Astrocyte (in vitro differentiated cells and primary cell): ENCODE measurements around the gene LOXL4.

ENCODE experiments used
- EZH2 ChIP-seq: IDR thresholded peaks from 2 replicates; pipeline ENCODE4 v1.6.1; 2012; ENCODE audit warnings: mild to moderate bottlenecking, low read length, inconsistent platforms; ENCODE audit not compliant: insufficient read depth
- TF ChIP-seq, protein P1 (sequence below): IDR thresholded peaks from 2 replicates; pipeline ENCODE4 v1.5.1; 2011; ENCODE audit warnings: low read depth, mild to moderate bottlenecking, inconsistent platforms, low read length, moderate library complexity; ENCODE audit not compliant: insufficient read depth

DNA sequence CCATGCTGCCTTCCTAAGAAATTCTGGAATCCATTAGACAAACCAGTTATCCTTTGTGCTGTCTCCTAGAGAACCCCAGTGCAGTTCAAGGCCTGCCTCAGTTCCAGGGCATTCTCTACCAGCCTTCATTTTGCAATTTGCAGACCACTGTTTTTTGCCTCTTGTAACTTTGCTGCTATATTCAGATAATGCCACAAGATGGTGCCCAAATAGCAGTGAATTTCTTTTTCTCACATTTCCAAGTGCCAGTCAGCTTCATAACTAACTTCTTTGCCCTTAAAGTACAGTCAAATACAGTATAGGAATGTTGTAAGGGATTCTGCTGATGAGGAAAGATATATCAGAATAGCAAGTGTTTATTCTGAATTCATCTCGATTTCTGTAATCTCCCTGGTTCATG is 25.2 kb downstream of the LOXL4 start:
- no peak for TF ChIP-seq EZH2
- TF ChIP-seq, protein P1, sequence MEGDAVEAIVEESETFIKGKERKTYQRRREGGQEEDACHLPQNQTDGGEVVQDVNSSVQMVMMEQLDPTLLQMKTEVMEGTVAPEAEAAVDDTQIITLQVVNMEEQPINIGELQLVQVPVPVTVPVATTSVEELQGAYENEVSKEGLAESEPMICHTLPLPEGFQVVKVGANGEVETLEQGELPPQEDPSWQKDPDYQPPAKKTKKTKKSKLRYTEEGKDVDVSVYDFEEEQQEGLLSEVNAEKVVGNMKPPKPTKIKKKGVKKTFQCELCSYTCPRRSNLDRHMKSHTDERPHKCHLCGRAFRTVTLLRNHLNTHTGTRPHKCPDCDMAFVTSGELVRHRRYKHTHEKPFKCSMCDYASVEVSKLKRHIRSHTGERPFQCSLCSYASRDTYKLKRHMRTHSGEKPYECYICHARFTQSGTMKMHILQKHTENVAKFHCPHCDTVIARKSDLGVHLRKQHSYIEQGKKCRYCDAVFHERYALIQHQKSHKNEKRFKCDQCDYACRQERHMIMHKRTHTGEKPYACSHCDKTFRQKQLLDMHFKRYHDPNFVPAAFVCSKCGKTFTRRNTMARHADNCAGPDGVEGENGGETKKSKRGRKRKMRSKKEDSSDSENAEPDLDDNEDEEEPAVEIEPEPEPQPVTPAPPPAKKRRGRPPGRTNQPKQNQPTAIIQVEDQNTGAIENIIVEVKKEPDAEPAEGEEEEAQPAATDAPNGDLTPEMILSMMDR, result peak; percentile 63
